HCT116 (cell line): ENCODE data around the gene TXNDC11. TPM values are rescaled to one million over a fixed set of nuclear protein-coding genes. Genes with fewer than 3 reads are reported as not detected.

Experiments used
- ATAC-seq: fragments of 200-7000 bp; cut with Tn5 transposase; 2 replicates; pipeline ENCODE4 v1.9.1; 2020; ENCODE audit warnings: mild to moderate bottlenecking, moderate library complexity
- BruUV-seq: library from RNA; stranded (reverse); fragments of 400-500 nt; replicated peaks from 2 replicates; lab custom pipeline; 2021; lab: Mats Ljungman, UMichigan
- CTCF ChIA-PET: fragments of 300-600 bp; sonication (Branson Sonifier 250); formaldehyde crosslinking; loops from one replicate; lab custom pipeline; 2021; ENCODE audit warnings: antibody characterized with exemption; lab: Charles Lee
- POLR2A ChIA-PET: fragments of 300-600, 350-600 bp; sonication (Branson Sonifier 250); formaldehyde crosslinking; loops from one replicate; lab custom pipeline; 2021; ENCODE audit warnings: antibody characterized with exemption; lab: Charles Lee
- RAD21 ChIA-PET, 2 experiments: fragments of 300-600 bp; sonication (Branson Sonifier 250); formaldehyde crosslinking; loops; one replicate each; lab custom pipeline; 2023; ENCODE audit warnings: low total read pairs in 2 of 2; ENCODE audit not compliant: uncharacterized antibody in 2 of 2, unreplicated experiment in 2 of 2, low non-redundant PET in 1 of 2; lab: Charles Lee
- DNase-seq: peaks from one replicate; pipeline ENCODE4 v3.0.0-alpha.2; 2010; ENCODE audit warnings: low read depth, low spot score
- H2AFZ ChIP-seq: fragments of 200-600 bp; shearing (Covaris generic), sonication (generic); 2 replicates; pipeline ENCODE4 v1.6.1; 2017; ENCODE audit warnings: low read depth, mixed run types, mixed read lengths, antibody characterized with exemption, low read length; ENCODE audit not compliant: poor library complexity, severe bottlenecking
- H3K27ac ChIP-seq: 2 replicates; pipeline ENCODE4 v1.5.1; 2012; ENCODE audit warnings: low read depth, low read length
- H3K27me3 ChIP-seq: fragments of 200-600 bp; sonication (generic); 2 replicates; pipeline ENCODE4 v1.6.1; 2016; ENCODE audit warnings: mixed run types, low read length, mixed read lengths; ENCODE audit not compliant: insufficient read depth
- H3K36me3 ChIP-seq, 2 experiments: fragments of 200-500 bp in 1 of 2; fragments of 200-600 bp in 1 of 2; sonication (Bioruptor generic) in 1 of 2; sonication (generic) in 1 of 2; 2 replicates each; pipeline versions ENCODE4 v1.5.1 to v1.6.1; 2014 to 2016; ENCODE audit warnings: low read length in 2 of 2, inconsistent platforms in 1 of 2, mixed read lengths in 1 of 2, mixed run types in 1 of 2; ENCODE audit not compliant: insufficient read depth in 2 of 2, control insufficient read depth in 1 of 2
- H3K4me1 ChIP-seq, 2 experiments: fragments of 200-600 bp in 1 of 2; sonication (generic) in 1 of 2; 2 replicates each; pipeline versions ENCODE4 v1.5.1 to v1.6.1; 2012 to 2017; ENCODE audit warnings: low read length in 2 of 2, inconsistent platforms in 1 of 2, mild to moderate bottlenecking in 1 of 2, mixed read lengths in 1 of 2, mixed run types in 1 of 2, moderate library complexity in 1 of 2; ENCODE audit not compliant: insufficient read depth in 2 of 2, control insufficient read depth in 1 of 2
- H3K4me2 ChIP-seq: fragments of 200-600 bp; sonication (generic); 2 replicates; pipeline ENCODE4 v1.6.1; 2017; ENCODE audit warnings: mixed run types, low read length, mixed read lengths
- H3K4me3 ChIP-seq, 2 experiments: fragments of 200-600 bp in 1 of 2; sonication (generic) in 1 of 2; replicated peaks in 1 of 2; 2 replicates each; pipeline ENCODE4 v1.5.1; 2011 to 2016; ENCODE audit warnings: low read length in 2 of 2, control low read depth in 1 of 2, low read depth in 1 of 2, mild to moderate bottlenecking in 1 of 2, mixed read lengths in 1 of 2, mixed run types in 1 of 2
- H3K79me2 ChIP-seq: fragments of 200-600 bp; sonication (generic); 2 replicates; pipeline ENCODE4 v1.6.1; 2017; ENCODE audit warnings: mild to moderate bottlenecking, mixed run types, low read length, moderate library complexity, mixed read lengths; ENCODE audit not compliant: insufficient read depth
- H3K9ac ChIP-seq: fragments of 200-600 bp; sonication (generic); 2 replicates; pipeline ENCODE4 v1.6.1; 2016; ENCODE audit warnings: low read length, mixed read lengths
- H3K9me2 ChIP-seq: fragments of 200-600 bp; sonication (generic), shearing (Covaris generic); 2 replicates; pipeline ENCODE4 v1.6.1; 2017; ENCODE audit warnings: mixed run types, mild to moderate bottlenecking, moderate library complexity; ENCODE audit not compliant: insufficient read depth
- H3K9me3 ChIP-seq, 2 experiments: fragments of 200-500 bp in 1 of 2; fragments of 200-600 bp in 1 of 2; sonication (Bioruptor generic) in 1 of 2; sonication (generic) in 1 of 2; 2 replicates each; pipeline ENCODE4 v1.6.1; 2014 to 2017; ENCODE audit warnings: low read length in 2 of 2, mixed read lengths in 2 of 2, inconsistent platforms in 1 of 2, low read depth in 1 of 2, mild to moderate bottlenecking in 1 of 2, mixed run types in 1 of 2, moderate library complexity in 1 of 2; ENCODE audit not compliant: control insufficient read depth in 1 of 2, insufficient read depth in 1 of 2
- H4K20me1 ChIP-seq: fragments of 200-600 bp; sonication (generic), shearing (Covaris generic); 2 replicates; pipeline ENCODE4 v1.6.1; 2017; ENCODE audit warnings: mixed run types, mild to moderate bottlenecking, moderate library complexity; ENCODE audit not compliant: insufficient read depth
- ATF3 ChIP-seq: IDR thresholded peaks from 2 replicates; pipeline ENCODE4 v1.6.1; 2012
- CBX3 ChIP-seq: IDR thresholded peaks from 2 replicates; pipeline ENCODE4 v1.6.1; 2012; ENCODE audit warnings: low read depth
- CEBPB ChIP-seq: IDR thresholded peaks from 2 replicates; pipeline ENCODE4 v1.6.1; 2012; ENCODE audit warnings: low read depth
- EGR1 ChIP-seq: IDR thresholded peaks from 2 replicates; pipeline ENCODE4 v1.6.1; 2012; ENCODE audit warnings: low read depth
- ELF1 ChIP-seq: IDR thresholded peaks from 2 replicates; pipeline ENCODE4 v1.6.1; 2012; ENCODE audit warnings: low read depth, borderline replicate concordance
- EZH2phosphoT487 ChIP-seq: fragments of 200-600 bp; IDR thresholded peaks from 2 replicates; pipeline ENCODE4 v1.6.1; 2018; ENCODE audit warnings: antibody characterized with exemption, borderline replicate concordance
- JUND ChIP-seq: IDR thresholded peaks from 2 replicates; pipeline ENCODE4 v1.6.1; 2012
- POLR2A ChIP-seq: IDR thresholded peaks from 2 replicates; pipeline ENCODE4 v1.7.0; 2011; ENCODE audit warnings: borderline replicate concordance; ENCODE audit not compliant: insufficient read depth, insufficient read length; ENCODE audit errors: extremely low read depth
- RAD21 ChIP-seq: IDR thresholded peaks from 2 replicates; pipeline ENCODE4 v1.6.1; 2012; ENCODE audit warnings: low read depth, mild to moderate bottlenecking
- REST ChIP-seq: IDR thresholded peaks from 2 replicates; pipeline ENCODE4 v1.6.1; 2012; ENCODE audit warnings: low read depth
- SIN3A ChIP-seq: IDR thresholded peaks from 2 replicates; pipeline ENCODE4 v1.6.1; 2012; ENCODE audit warnings: low read depth
- SRF ChIP-seq: IDR thresholded peaks from 2 replicates; pipeline ENCODE4 v1.6.1; 2012; ENCODE audit warnings: low read depth
- YY1 ChIP-seq: IDR thresholded peaks from 2 replicates; pipeline ENCODE4 v1.6.1; 2011; ENCODE audit warnings: low read length, low read depth, moderate library complexity, mild to moderate bottlenecking; ENCODE audit not compliant: insufficient replicate concordance; ENCODE audit errors: extremely low read depth
- ZBTB33 ChIP-seq: IDR thresholded peaks from 2 replicates; pipeline ENCODE4 v1.6.1; 2011; ENCODE audit warnings: mild to moderate bottlenecking, low read length, moderate library complexity; ENCODE audit not compliant: insufficient replicate concordance; ENCODE audit errors: extremely low read depth
- ZFX ChIP-seq: fragments of 450-650 bp; IDR thresholded peaks from 2 replicates; pipeline ENCODE4 v1.6.1; 2017
- ZNF274 ChIP-seq: fragments of 200-500 bp; sonication (Bioruptor generic); IDR thresholded peaks from 2 replicates; pipeline ENCODE4 v1.6.1; 2014; ENCODE audit warnings: mild to moderate bottlenecking, low read depth, low read length, inconsistent platforms
- intact Hi-C: fragments of 100-400 bp; cut with micrococcal nuclease; formaldehyde crosslinking; loops from 2 replicates; pipeline ENCODE4 v1.10.0; 2022
- total RNA-seq: library from RNA; stranded (reverse); gene quantifications from one replicate; pipeline ENCODE4 v1.2.1, GENCODE V29; 2021; ENCODE audit not compliant: unreplicated experiment

Gene TXNDC11
- total RNA-seq, 1 experiment from 2014 or later, result 26.8 TPM

GRCh38 chr16:11692651-11693050 lies 50.0 kb downstream of the TXNDC11 start (continued):
- no peak for TF ChIP-seq ZBTB33

GRCh38 chr16:11692171-11692570 lies 50.5 kb downstream of the TXNDC11 start:
- Histone ChIP-seq H4K20me1 (no peaks in the 10 kb centered on the region), H3K36me3 (peaks cover 23 to 40% of the 10 kb centered on the region in 2 experiments), H3K27me3 (no peaks in the 10 kb centered on the region), H3K27ac (no peak overlapping the region), H3K4me3 (no peak overlapping the region), H3K9me3 (no peaks in the 10 kb centered on the region), H3K4me2 (no peak overlapping the region), H3K79me2 (0 out of 2 replicates have a peak, but pooled peaks cover 3% of the 10 kb centered on the region), H3K9ac (no peak overlapping the region), H3K4me1 (no peaks in the 10 kb centered on the region), H2AFZ (no peak overlapping the region), H3K9me2 (no peaks in the 10 kb centered on the region)
- BruUV-seq, result no TSS peak
- intact Hi-C loops, result no loop called here
- no peak for DNase-seq
- ChIA-PET POLR2A (no interaction called here), RAD21 (no interaction called here), CTCF (no interaction called here)
- no peak for ATAC-seq
- TF ChIP-seq POLR2A (no peak), ZNF274 (no peak), CBX3 (no peak), ZFX (no peak), CEBPB (no peak), ELF1 (no peak), SRF (no peak), RAD21 (no peak), REST (no peak), ZBTB33 (no peak), JUND (no peak), EGR1 (no peak), SIN3A (no peak), EZH2phosphoT487 (no peak), ATF3 (no peak), YY1 (no peak)
